Activated CD4-positive, alpha-beta T cell treated with anti-CD3 and anti-CD28 coated beads, Interleukin-2, amount 50 U/mL, for 4 hours (primary cell): Measurements from ENCODE around the gene MED25.

ENCODE experiments used
- DNase-seq, 2 experiments: peaks; one replicate each; pipeline ENCODE4 v3.0.0-alpha.2; 2020

Gene MED25

DNA sequence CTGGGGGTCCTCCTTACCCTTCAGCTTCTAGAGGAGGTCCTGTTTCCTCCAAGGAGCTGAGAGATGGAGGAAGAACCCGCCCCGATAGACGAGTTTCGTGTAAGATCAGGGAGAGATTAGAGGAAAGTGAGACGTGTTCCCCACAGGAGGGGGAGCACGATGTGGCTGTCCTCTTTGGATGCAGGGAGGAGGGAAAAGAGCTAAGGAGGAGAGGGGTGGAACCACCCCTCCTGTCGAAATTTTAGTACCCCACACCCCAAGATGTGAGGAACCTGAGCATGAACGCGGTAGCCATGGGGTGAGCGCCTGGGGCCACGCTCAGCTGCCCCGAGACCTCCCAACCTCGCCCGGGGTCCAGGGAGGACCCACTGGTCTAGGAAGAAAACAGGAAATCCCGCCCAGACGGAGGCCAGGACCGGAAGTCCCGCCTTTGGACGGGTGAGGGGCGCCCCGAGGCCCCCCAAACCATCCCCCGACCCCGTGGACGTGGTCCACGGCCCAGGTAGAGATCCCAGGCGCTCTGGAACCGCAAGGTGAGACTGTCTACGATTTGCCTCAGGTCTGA is 57.9 kb downstream of the MED25 start:
- peak; percentile 41 to 43 for DNase-seq

DNA sequence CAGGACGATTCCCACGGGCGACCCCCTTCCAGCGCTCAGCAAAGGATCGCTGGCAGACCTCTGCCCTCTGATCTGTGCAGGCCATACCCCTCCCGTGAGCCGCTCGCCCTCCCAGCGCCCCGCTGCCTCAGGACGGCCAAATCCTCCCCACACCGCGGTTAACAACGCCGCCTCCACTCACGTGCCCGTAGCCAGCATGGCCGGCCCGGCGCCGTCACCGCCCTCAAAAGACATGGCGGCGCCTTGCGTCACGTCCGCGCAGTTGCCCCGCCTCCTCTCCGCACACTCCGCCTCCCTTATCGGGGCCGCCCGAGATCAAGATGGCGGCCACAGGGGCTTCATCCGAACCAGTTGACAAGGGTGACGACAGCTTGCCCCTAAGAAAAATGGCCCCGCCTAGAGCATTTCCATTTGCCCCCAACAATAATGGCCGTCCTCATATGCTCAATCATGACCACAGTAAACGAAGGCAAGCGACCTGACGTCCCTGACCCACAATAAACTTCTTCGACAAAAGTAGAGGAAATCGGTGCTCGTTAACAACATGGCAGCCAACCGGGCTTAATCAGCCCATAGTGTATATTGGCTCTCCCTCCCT is 58.4 kb downstream of the MED25 start:
- peak; percentile 96 for DNase-seq

DNA sequence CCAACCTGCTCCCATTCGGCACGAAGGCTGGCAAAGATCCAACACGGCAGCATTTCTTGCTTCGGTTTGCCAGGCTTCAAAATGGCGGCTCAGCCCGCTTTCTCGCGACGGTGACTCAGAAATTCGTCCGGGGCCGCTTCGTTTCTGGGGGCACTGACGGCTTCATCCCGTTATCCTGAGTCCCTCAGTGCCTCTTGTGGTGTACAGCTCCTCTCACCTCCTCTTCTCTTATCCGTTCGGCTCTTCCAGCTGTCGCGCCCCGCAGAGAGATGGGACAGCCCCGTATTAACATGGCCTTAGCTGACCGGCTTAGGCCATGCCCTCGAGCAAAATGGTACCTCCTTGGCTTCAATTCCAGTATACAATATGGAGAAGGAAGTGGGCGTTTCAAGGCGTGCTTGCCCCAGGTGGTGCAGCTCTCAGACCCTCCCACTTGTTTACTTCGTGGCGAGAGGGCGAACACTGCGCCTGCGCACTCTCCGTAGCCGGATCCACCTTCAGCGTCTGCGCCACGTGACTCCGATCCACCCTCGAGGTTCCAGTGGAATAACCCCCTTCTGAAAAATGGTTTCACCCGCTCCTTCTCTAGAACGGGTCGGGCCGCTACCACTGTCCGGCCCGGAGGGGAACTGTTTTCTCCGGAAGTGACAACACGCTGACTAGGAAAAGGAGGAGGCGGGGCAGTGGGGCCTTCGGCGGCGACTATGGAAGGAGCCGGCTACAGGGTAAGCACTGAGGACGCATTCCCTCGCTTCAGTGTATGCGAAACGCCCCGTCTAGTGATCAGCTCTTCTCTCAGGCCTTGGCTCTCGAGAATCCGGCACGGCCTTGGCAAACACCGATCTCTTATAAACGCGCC is 59.2 kb downstream of the MED25 start, which contains the start of the genes AKT1S1 and TBC1D17:
AKT1S1 (minus strand) TSS at position 336 of the 859 bp plus-strand sequence. CDS start 4,060 bp downstream, outside the sequence.
TBC1D17 (plus strand) TSS at position 683 of the 859 bp plus-strand sequence; CDS start at position 705, 22 bp downstream.
- peak; percentile 95 to 98 for DNase-seq

DNA sequence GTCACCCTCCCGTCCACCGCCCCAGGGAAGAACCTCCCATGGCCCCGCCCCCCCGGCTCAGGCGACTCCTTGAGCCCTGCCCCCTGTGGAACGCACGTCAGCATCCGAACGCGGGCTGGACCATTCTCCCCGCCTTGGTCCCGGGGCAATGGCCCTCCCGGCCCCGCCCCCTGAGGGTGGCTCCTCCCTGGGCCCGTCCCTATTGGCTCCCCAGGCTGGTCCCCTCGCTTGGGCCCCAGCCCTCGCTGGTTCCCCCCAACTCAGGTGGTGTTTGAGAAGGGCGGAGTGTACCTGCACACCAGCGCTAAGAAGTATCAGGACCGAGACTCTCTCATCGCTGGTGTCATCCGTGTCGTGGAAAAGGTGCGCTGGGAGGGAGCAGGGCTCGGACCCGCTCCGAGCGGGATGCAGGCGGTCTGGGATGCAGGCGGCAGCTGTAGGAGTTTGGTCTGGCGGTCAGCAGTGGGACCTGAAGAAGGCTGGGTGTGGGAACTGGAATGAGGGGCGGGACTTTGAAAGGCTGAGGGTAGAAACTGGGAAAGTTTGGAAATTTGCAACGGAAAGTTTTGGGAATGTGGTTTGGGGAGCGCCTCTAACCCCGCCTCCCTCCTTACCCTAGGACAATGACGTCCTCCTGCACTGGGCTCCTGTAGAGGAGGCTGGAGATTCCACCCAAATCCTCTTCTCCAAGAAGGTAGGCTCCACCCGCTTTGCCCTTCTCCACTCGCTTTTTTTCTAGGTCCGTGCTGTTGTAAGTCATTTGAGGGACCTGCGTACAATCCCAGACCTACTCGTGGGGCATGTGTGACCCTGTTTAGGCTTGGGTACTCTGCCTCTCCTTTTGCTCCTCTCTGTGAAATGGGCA is 60.0 kb downstream of the MED25 start:
- peak; percentile 96 for DNase-seq

DNA sequence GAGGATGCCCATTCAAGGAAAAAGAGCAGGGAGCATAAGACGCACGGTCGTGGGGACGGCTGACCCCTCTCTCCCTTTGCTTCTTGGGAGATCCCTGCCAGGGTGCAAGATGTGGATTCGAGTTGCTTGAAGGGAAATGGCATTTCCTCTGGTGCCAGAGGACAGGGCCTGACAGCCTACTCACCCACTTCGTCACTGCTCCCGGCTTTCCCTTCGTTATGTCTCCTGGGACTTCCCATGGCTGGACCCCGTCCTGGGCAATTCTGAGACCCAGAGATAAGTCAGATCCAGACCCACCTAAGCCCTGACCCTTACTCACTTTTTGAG is 60.6 kb downstream of the MED25 start:
- DNase-seq = no peak

DNA sequence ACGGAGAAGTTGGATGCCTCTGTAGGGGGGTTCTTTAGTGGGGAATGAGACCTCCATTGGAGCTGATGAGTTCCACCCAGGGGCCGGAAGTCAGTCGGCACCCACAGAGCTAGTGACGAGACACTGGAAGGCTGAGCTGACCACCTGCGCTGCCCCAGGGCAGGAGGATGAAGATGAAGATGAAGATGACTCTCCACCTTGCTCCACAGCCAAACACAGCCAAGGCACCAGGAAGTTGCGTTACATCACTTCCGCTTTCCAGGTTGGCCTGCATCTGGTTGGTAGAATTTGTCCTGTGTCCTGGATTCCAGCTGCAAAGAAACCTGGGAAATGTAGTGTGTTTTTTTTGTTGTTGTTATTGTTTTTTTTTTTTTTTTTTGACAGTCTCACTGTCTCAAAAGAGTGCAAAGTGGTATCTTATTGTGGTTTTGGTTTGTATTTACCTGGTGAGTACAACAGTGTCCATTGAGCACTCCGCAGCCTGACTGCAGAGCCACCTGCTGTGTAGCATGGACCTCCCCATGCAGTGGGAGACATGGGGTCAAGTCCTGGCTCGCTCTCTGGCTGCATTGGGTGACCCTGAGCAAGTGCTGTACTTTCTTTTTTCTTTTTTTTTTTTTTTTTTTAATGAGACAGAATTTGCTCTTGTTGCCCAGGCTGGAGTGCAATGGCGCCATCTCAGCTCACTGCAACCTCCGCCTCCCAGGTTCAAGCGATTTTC is 61.3 kb downstream of the MED25 start:
- DNase-seq = no peak

DNA sequence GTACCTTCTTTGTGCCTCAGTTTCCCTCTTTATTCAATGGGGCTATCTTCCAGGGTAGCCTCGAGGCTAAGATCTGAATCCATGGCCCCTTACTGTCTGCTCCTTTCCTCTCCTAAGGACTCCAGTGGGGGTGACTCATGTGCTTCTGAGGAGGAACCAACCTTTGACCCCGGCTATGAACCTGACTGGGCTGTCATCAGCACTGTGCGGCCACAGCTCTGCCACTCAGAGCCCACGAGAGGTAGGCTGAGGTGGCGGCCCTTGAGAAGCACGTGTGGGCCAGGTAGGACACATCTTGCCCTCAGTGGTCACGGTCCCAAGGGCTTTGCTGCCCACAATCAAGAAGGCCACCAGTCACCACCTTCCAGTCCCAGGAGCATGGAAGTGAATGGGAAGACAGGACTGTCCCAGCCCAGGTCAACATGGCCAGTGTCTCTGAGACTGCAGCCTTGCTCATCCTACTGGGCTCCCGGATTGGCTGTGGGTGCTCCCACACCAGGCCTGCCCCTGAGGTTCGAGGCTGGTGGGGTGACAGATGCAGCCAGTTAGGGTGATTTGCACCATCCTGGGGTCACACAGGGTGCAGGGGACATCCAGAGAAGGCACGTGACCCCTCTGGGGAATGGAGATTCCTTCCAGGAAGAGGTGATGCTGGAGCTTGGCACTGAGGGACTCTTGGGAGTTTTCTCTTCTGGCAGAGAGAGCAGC is 62.2 kb downstream of the MED25 start:
- DNase-seq = no peak

DNA sequence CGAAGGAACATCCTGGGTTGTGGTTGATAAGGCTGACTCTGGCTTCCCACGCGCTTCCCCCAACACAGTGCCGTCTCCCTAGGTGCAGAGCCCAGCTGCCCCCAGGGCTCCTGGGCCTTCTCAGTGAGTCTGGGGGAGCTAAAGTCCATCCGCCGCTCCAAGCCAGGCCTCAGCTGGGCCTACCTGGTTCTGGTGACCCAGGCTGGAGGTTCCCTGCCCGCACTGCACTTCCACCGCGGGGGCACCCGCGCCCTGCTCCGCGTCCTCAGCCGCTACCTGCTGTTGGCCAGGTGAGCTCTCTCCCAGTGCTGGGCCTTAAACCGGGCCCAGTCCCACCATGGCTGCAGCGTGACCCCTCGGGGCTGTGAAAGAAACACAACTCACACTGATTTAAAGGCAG is 63.1 kb downstream of the MED25 start:
- DNase-seq = no peak

DNA sequence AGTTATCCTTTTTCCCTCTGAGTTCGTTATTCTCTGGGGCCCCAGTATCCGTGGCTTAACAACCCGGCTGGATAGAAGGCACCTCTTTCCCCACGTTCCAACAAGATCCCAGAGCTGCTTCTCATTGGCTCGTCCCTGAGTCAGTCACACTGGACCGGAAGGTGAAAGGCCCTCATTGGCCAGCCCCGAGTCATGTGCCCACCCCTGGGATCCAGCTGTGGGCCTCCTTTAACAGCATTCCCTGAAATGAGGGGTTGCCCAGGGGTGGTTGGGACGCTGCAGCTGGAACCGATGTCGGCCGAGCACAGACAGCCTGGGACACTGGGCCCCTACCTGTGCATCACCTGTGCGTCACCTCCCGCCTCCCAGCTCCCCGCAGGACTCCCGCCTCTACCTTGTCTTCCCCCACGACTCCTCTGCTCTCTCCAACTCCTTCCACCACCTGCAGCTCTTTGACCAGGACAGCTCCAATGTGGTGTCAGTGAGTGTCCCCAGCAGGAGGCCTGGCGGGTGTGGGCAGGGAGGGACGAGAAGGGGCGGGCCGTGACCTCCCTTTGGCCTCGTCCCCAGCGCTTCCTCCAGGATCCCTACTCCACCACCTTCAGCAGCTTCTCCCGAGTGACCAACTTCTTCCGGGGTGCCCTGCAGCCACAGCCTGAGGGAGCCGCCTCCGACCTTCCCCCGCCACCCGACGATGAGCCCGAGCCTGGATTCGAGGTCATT is 63.7 kb downstream of the MED25 start:
- DNase-seq = no peak

DNA sequence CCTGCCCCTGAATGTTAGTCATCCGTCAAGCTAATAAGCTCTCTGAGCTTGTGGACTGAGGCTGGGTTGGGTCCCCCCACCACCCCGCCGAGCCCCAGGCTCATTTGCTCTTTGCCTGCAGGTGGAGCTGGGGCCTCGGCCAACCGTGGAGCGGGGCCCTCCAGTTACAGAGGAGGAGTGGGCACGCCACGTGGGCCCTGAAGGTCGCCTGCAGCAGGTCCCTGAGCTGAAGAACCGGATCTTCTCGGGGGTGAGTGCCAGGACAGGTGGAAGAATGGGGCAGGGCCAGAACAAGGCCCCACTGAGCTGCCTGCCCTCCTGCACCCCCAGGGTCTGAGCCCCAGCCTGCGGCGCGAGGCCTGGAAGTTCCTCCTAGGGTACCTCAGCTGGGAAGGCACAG is 64.6 kb downstream of the MED25 start:
- no peak for DNase-seq

DNA sequence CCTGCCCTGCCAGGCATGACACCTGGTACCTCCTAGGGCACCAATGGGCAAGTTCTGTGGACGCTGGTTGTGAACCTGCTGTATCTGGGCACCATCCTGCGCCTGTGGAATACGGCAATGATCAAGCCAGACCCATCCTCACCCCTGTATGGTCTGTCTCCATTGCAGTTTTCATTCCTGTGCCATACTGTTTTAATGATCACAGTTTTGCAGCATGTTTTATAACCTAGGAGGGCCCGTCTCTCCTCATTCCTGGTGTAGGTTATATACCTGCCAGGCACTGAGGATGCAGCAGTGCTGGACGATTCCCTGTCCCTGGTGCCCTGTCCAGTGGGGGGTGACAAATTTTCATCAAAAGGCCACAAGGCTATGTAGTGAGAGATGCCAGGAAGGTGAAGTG is 65.0 kb downstream of the MED25 start:
- no peak for DNase-seq

DNA sequence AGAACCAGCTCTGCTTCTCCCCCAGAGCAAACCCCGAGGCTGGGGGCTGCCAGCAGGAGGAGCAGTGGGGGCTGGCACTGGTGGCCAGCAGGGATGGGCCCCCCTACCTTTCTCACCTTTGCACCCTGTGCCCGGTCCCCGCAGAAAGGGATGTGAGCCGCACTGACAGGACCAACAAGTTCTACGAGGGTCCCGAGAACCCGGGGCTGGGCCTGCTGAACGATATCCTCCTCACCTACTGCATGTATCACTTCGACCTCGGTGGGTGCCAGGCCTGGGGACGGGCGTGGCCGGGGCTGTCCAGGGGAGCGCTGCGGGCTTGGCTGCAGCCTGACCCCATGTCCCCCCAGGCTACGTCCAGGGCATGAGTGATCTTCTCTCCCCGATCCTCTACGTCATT is 66.0 kb downstream of the MED25 start:
- no peak for DNase-seq

DNA sequence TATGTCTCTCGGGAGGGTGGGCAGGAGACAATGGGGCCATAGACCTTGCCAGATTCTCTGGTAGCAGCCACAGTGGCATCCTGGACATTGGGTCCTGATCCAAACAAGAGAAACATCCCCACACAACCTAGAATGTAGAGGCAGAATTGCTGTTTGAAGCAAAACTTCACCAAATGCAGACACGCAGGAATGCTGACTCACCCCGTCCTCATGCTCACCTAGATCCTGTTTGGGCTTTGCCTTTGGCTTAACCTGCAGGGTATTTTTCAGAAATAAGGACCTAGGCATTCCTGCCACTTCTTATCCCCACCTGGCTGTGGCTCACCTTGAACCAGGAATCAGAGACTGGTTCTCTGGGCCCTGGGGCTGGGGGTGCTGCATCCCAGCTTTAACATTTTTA is 66.7 kb downstream of the MED25 start:
- no peak for DNase-seq
